Measurements from ENCODE around the gene DDX20.
"Not testable (repeated sequence)": the region's sequence is repeated elsewhere in the genome, so short reads cannot be mapped to it uniquely, and the experiment has no call there.

Gene DDX20

GRCh38 chr1:111733183-111733991 lies 22.3 kb upstream of the DDX20 start:
- DNase-seq: no peak

GRCh38 chr1:111733992-111734341 lies 21.7 kb upstream of the DDX20 start:
- DNase-seq: no peak

- no peak for DNase-seq
These were observed 21.3 kb upstream of the DDX20 start for GRCh38 chr1:111734426-111734825.

- no peak for DNase-seq
These were observed 20.8 kb upstream of the DDX20 start for GRCh38 chr1:111734856-111735255.

DNA sequence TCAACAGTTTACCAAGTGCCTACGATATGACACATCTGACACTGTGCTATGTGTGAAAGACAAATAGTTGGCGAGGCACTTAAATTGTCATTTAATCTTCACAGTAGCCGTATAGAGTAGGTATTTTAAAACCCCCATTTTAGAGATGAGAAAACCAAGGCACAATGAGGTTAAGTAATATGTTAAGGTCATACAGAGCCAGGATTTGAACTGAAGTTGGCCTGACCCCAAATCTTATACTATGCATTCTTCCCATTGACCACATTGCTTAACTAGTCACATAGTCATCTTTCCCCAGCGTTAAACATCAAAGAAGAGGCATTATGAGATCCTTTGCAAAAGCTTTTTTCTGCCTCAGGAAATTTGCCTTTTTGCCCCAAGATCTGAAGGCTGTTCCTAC lies 20.4 kb upstream of the DDX20 start:
- DNase-seq: no peak

DNA sequence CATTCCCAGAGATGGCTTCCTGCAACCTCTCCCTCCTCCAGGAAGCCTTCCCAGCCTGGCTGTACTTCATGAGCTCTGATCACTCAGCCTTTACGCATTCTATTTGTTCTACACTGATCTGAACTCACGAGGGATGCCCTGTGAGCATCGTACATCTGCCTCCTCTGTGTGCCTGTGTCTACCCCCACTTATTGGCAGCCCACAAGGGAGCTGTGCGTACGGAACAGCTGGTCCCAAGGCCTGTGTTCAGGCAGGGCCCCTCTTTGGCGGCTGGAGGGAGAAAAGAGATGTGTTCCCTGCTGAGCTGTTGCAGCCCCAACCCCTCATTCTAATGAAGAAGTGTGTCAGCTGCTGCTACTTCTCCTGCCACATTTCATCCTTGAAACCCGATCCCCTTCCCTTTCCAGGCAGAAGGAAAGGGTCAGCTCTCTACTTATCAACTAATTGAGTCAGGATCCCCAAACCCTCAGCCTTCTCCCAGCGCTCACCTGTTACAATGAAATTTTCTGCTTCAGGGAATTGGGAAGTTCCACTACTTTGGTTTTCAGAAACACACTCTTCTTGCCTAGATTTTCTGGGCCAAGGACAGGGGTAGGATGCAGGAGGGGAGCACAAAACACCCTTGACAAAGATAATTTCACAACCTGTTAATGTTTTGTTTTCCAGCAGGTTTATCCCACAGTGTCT lies 19.7 kb upstream of the DDX20 start:
- peak; percentile 65 for DNase-seq

DNA sequence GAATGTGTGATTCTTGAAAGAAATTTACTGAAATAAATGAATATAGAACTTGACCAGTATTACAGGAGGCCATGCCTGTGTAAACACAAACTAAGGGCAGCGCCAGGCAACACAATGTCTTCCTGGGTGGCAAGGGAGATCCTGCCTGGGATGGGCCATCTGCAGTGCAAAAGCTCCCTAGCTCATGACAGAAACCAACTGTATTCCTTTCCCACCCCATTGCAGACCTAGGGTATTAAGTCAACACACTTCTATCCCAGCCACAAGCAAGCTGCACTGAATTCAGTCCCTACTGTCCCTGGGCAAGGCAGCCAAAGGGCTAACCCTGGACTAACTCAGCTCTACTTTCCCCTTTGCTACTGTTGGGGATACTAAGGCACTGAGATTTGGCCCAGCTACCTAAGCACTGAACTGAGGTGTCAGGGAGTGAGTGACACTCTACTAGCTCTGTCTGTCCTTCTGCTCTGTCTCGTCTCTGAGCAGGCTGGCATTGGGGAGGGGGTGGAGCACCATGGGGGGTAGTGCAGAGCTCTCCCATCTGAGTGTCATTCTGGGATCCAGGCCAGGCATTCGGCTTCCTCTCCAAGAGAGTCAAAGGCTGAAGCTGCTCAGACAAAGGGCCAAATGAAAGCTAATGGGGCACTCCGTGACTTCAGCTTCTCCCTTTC lies 19.0 kb upstream of the DDX20 start:
- peak; percentile 78 for DNase-seq

- DNase-seq: no peak
These were observed 18.2 kb upstream of the DDX20 start for GRCh38 chr1:111737216-111738132.

DNA sequence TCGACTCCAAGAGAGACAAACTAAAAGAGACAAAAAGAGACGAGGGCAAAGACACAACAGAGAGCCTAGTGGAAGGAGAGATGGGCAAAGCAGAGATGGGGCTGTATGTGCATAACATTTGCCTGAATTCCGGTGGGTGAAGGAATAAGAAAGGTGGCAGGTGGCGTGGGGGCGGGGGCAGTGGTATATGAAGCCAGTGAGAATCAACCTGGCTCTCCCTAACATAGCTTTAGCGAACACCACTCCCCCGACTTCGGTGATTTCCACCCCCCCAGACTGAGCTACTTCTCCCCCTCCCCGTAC lies 17.6 kb upstream of the DDX20 start:
- no peak for DNase-seq

DNA sequence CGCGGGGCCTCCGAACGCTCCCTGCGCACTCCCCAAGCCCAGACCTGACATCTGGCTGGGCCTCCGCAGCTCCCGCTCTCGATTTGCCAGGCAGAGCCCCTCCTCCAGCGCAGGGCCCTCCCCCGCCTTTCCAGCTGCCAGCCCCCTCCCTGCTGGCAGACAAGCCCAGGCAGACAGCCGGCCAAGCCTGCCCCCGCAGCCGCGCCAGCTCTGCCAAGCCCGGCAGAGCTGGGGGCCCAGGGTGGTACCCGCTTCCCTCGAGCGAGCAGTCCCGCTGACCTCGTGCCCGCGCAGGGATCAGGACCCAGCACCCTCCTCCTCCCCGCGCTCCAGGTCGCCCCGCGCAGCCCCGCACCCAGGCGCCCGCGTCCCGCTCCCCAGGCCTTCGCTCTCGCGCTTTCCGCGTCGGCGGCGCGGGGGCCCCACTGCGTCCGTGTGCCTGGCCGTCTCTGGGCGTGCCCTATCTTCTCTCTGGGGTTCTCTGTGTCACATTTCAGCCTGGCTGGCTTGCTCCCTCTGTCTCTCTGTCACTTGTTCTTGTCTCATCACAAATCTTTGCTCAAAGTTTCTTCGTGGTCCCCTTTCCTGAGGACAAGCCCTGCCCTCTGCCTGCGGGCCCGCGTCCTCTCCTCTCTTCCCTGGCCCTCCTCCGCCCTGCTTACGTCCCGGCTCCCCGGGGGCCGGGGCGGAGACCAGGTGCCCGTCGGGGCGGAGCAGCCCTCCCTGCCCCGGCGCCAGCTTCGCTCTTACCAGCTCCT lies 17.1 kb upstream of the DDX20 start:
- peak; percentile 87 for DNase-seq

- peak; percentile 96 for DNase-seq
These were observed 16.3 kb upstream of the DDX20 start, which contains the start of gene INKA2 for GRCh38 chr1:111739194-111739924. Gene INKA2, minus strand, starts transcription at chr1:111739395. Its CDS starts 153 bp downstream, at chr1:111739242.

DNA sequence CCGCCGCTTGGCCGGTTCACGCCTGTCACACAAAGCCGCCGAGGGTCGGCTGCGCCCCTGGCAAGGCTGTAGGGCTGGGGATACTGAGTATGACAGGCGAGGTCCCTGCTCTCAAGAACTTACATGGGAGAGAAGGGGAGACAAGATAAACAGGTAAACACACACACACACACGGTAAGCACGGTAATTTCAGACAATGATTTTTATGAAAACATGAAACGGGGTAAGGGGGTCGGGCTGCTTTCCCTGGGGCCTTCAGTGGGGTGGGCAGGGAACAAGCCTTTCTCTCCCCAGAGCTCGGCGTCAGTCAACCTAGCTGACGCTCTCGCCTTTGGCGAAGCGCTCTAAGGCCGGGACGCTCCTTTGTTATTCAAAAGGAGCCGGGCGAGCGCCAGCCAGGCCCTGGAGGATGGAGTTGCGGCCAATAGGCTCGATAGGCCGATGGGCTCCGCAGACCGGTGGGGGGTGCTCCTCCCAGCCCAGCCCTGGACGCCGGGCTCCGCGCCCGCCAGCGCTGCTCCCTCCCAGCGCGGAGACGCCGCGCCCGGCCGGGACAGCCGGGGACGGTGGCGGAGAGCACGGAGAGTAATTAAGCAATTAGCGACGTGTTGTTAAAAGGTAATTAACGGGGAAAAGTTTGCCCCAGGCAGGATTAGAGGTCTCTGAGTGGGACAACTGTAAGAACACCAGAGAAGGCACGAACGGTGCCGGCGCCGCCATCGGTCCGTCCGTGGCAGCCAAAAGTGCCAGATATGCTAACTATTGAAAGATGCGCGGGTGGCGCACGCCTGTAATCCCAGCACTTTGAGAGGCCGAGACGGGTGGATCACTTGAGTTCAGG lies 15.6 kb upstream of the DDX20 start:
- peak; percentile 51 for DNase-seq

DNA sequence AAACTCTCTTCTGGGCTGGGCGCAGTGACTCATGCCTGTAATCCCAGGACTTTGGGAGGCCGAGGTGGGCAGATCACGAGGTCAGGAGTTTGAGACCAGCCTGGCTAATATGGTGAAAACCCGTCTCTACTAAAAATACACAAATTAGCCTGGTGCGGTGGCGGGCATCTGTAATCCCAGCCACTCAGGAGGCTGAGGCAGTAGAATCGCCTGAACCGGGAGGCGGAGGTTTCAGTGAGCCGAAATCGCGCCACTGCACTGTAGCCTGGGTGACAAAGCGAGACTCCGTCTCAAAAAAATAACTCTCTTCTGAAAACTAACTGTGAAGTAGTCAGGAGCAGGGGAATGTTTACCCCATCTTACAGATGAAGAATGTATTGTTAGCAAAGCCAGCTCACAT lies 13.4 kb upstream of the DDX20 start:
- DNase-seq: not testable (repeated sequence)

DNA sequence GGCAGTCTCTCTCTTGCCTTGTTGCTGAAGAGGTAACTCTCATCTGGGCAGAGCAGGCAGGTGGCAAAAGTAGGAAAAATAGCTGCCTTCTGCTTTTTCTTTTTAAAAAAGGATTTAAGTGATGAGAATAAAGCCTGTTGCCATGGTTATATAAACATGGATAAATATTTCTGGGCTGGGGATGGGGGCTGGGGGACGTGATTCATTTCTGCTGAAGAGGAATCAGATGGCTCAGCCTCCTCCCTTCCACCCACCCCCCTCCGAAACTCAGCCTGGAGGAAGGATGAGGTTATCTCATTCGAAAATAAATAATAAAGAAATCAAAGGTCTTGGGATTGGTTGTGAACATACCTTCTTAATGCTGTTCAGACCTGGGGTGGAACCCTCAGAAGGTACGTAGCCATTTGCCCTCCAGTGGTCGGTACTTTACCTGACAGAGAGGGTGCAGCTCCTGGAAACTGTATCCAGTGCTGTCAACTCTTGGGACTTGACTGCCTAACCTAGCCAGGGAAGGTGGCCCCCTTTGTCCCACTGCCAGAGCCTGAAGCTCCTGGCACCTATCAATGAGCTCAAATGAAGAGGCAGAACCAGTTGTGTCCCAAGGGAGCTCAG lies 12.7 kb upstream of the DDX20 start:
- no peak for DNase-seq

DNA sequence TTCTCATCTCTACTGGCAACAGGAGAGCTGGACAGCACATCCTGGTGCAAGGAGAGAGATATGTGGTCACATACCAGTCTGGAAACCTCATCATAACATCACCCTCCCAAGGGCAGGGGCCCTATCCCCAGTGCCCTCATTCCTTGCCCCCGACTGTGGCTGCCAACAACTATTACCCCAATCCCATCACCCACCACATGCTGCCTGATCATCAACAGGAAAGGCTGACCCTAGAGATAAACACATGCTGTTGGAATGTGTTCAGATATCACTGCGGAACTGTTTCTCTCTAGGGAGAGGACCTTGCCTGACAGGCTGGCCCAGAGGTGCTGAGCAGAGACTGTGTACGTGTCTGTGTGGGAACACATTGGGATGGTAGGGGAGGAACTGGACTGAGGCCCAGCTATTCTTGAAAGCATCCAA lies 12.0 kb upstream of the DDX20 start:
- no peak for DNase-seq

DNA sequence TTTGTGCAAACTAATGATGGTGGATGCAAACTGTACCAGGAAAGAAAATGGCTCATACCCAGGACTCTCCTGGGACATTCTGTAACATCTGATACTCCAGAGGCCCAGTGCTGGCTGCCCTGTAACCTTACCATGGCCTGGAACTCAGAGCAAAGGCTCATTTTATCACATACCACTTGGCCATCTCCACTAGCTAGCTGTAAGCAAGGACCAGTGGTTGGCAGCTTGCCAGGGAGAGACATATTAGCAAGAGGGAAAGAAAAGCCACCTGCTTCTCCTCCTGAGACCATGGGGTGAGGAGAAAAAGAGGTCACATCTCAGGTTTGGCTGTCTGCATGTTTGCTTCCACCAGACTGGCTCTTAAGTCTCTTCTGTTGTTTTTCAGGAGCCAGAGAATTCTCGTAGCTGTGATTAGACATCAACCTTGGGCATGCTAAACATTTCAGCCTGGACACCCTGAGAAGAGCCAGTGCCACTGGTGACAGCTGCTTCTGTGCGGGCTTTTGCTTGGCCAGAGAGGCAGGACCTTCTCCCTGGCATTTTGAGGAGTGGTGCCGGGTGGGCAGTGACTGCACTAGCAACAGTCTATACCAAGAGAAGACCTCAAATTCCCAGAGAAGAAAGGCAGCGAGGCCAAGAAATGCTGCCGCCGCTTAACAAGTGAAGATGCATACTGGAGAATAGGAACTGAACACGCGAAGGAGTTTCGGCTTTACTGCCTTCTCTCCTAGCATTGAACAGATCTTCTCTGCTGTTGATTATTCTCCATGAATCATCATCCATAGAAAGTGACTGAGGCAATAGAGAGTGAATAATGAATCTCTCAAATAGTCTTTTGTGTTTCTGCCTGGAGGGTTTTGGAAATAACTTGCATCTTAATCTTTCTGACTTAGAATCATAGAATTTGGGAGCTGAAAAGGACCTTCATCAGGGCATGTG lies 9.8 kb upstream of the DDX20 start:
- DNase-seq: no peak

DNA sequence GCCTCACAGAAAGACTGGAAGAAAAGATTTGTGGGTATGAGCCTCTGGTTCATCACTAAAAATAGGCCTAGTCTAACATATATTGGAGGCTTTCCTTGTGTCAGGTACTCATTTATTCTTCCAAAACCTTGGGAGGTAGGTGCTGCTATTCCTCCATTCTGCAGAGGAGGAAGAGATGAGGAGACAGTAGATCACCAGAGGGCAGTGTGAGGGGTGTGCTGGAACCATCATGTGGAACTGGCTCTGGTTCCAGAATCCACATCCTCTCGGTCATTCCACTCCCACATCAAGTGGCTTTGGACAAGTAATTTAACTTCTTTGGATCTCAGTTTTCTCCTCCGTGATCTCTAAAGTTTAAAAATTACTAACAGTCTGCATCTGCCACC lies 9.1 kb upstream of the DDX20 start:
- DNase-seq: no peak

GRCh38 chr1:111747282-111747734 lies 8.4 kb upstream of the DDX20 start:
- peak; percentile 15 for DNase-seq

DNA sequence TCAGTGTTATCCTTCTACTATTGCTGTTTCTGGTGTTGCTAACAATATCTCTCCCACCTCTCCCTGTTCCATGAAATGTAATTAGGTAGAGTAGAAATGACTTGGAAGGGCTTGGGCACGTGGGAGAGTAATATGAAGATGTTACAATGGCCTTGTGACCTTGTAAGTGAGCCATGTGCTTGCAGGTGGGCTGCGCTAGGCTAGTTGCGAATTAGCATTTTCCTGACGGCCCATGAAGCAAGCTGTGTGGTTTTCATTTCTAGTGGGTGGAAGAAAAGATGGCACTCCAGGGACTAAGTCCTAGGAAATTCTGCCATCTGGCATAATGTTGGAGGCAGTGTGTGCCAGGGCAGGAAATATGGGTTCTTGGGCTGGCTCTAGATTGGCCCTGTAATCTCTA lies 7.8 kb upstream of the DDX20 start:
- no peak for DNase-seq
